ENCODE results near the gene CRIM1. TPM values are rescaled to one million over a fixed set of nuclear protein-coding genes. Genes with fewer than 3 reads are reported as not detected.

The CRIM1 gene
- total RNA-seq, 1 experiment from 2014 or later = 27.6 TPM

- Histone ChIP-seq H4K20me1 (ENCODE audit: control insufficient read depth, insufficient read depth, insufficient read length) (no peaks in the 10 kb centered on the region), H3K9me3 (ENCODE audit: control insufficient read depth, low read depth, low read length) (no peaks in the 10 kb centered on the region), H2BK20ac (ENCODE audit: low read depth, low read length, poor library complexity, severe bottlenecking) (no peak overlapping the region), H3T11ph (ENCODE audit: low read length) (no peak overlapping the region), H3K56ac (ENCODE audit: insufficient read length, low read depth, low read length) (no peak overlapping the region), H4K91ac (ENCODE audit: insufficient read length, low read depth, low read length) (no peak overlapping the region), H3K18ac (ENCODE audit: insufficient read length, low read depth, low read length) (no peak overlapping the region), H3K27ac (ENCODE audit: insufficient read length, low read depth, low read length) (no peak overlapping the region), H2AK5ac (ENCODE audit: insufficient read length, low read length) (no peak overlapping the region), H3K14ac (ENCODE audit: insufficient read depth, low read length) (no peak overlapping the region), H3K23me2 (ENCODE audit: insufficient read length, low read depth, low read length, poor library complexity, severe bottlenecking) (no peaks in the 10 kb centered on the region), H3K27me3 (ENCODE audit: insufficient read depth, low read length) (no peaks in the 10 kb centered on the region), H2BK120ac (ENCODE audit: low read depth, low read length, poor library complexity, severe bottlenecking) (no peak overlapping the region), H4K8ac (replicated peaks; ENCODE audit: insufficient read length, low read depth, low read length) (no peak overlapping the region), H3K4me1 (ENCODE audit: insufficient read depth, low read length) (peaks cover 3% of the 10 kb centered on the region; the same call in 1 of the 2 replicates), H2BK15ac (ENCODE audit: low read depth, low read length) (no peak overlapping the region), H3K79me1 (ENCODE audit: insufficient read depth, low read depth, low read length, poor library complexity, severe bottlenecking) (no peaks in the 10 kb centered on the region), H2BK12ac (ENCODE audit: insufficient read length, low read depth, low read length) (no peak overlapping the region), H4K5ac (ENCODE audit: insufficient read length, low read depth, low read length) (no peak overlapping the region), H2BK5ac (ENCODE audit: insufficient read length, low read length) (no peak overlapping the region), H3K4ac (ENCODE audit: low read depth, low read length) (no peak overlapping the region), H3K4me2 (ENCODE audit: insufficient read depth, insufficient read length, low read length) (no peak overlapping the region), H3K23ac (ENCODE audit: insufficient read length, low read depth, low read length) (no peak overlapping the region), H2AFZ (ENCODE audit: low read length) (no peak overlapping the region), H3K79me2 (ENCODE audit: insufficient read depth, low read length) (no peaks in the 10 kb centered on the region), H3K9ac (ENCODE audit: extremely low read depth, insufficient read length, low read length) (no peak overlapping the region)
- H3K36me3 Mint-ChIP-seq (ENCODE audit: insufficient read depth in 1 of 3, low read depth in 3 of 3) = peaks cover 13 to 63% (median 56%) of the 10 kb centered on the region in 3 experiments
- no peaks in the 10 kb centered on the region for H3K27me3 Mint-ChIP-seq (ENCODE audit: low read depth)
- H3K9me3 Mint-ChIP-seq = no peaks in the 10 kb centered on the region
- no peak overlapping the region for H3K4me3 Mint-ChIP-seq
- peaks cover 15% of the 10 kb centered on the region in 2 experiments for H3K4me1 Mint-ChIP-seq
- DNase-seq = no peak
- no peak for TF ChIP-seq CTCF (conservative IDR thresholded peaks at IDR 0.05)
- no peak overlapping the region; a peak in 1 of 7 replicates for H3K27ac Mint-ChIP-seq
- no CpG with 5 or more reads among the region's 9 CpGs for WGBS (ENCODE audit: extremely low coverage, insufficient read length, low lambda C conversion rate)
Observed at GRCh38 chr2:36511858-36512603, 156.5 kb downstream of the CRIM1 start.
